A549 (cell line): Measurements from ENCODE around the gene PGAP3. TPM values are rescaled to one million over a fixed set of nuclear protein-coding genes. Genes with fewer than 3 reads are reported as not detected.

Experiments
- ATAC-seq, 2 experiments: fragments of 200-7000 bp in 1 of 2; fragments of >200 bp in 1 of 2; cut with Nextera tagmentation in 1 of 2; cut with Tn5 transposase in 1 of 2; 3 replicates each; pipeline versions ENCODE4 v1.8.0 to v1.9.1; 2018 to 2020; ENCODE audit warnings: mild to moderate bottlenecking in 1 of 2, moderate library complexity in 1 of 2
- CTCF ChIA-PET: fragments of 300-600 bp; sonication (Branson Sonifier 250); formaldehyde crosslinking; extraction: SDS; loops from one replicate; lab custom pipeline; 2021; ENCODE audit warnings: antibody characterized with exemption, inconsistent platforms; lab: Yijun Ruan, JAX
- POLR2A ChIA-PET: fragments of 350-600 bp; formaldehyde crosslinking; extraction: SDS; loops from one replicate; lab custom pipeline; 2021; ENCODE audit warnings: antibody characterized with exemption, inconsistent platforms; lab: Yijun Ruan, JAX
- DNase-seq, 2 experiments: peaks; one replicate each; pipeline versions ENCODE4 v3.0.0 to v3.0.0-alpha.2; 2011 to 2016; ENCODE audit warnings: low read depth in 1 of 2, low spot score in 1 of 2
- FAIRE-seq: peaks from 2 replicates; lab custom pipeline; 2011; peaks lifted over from hg19 to GRCh38; lab: Jason Lieb, UNC
- H3K27ac ChIP-seq, 2 experiments: fragments of >200 bp; sonication (Bioruptor Twin); formaldehyde crosslinking; 3 replicates each; pipeline ENCODE4 v1.5.1; 2016 to 2017
- H3K4me1 ChIP-seq: fragments of >200 bp; sonication (Bioruptor Twin); formaldehyde crosslinking; 3 replicates; pipeline ENCODE4 v1.6.1; 2016
- H3K4me2 ChIP-seq: fragments of >200 bp; sonication (Bioruptor Twin); formaldehyde crosslinking; 3 replicates; pipeline ENCODE4 v1.6.1; 2016
- H3K4me3 ChIP-seq: fragments of >200 bp; sonication (Bioruptor Twin); formaldehyde crosslinking; 3 replicates; pipeline ENCODE4 v1.5.1; 2016
- H3K9me3 ChIP-seq: fragments of >200 bp; sonication (Bioruptor Twin); formaldehyde crosslinking; 3 replicates; pipeline ENCODE4 v1.6.1; 2016
- CBX2 ChIP-seq: fragments of 200-600 bp; sonication (generic); IDR thresholded peaks from 2 replicates; pipeline ENCODE4 v1.6.1; 2016; ENCODE audit warnings: low read depth, mild to moderate bottlenecking, borderline replicate concordance
- CHD2 ChIP-seq: fragments of 150-350 bp; IDR thresholded peaks from 2 replicates; pipeline ENCODE4 v1.6.1; 2014; ENCODE audit warnings: low read length; ENCODE audit not compliant: partially characterized antibody
- FOXS1 ChIP-seq: fragments of 250-450 bp; sonication (Bioruptor Pico); IDR thresholded peaks from 2 replicates; pipeline ENCODE4 v1.5.0; 2020; ENCODE audit warnings: mild to moderate bottlenecking, moderate library complexity
- HDAC2 ChIP-seq: fragments of 200-600 bp; sonication (generic); IDR thresholded peaks from 2 replicates; pipeline ENCODE4 v1.6.1; 2016
- HOXA7 ChIP-seq: fragments of 250-450 bp; sonication (Bioruptor Pico); IDR thresholded peaks from 2 replicates; pipeline ENCODE4 v1.5.0; 2020; ENCODE audit warnings: mild to moderate bottlenecking, moderate library complexity
- HOXB13 ChIP-seq: fragments of 250-450 bp; sonication (Bioruptor Pico); IDR thresholded peaks from 2 replicates; pipeline ENCODE4 v1.5.0; 2020; ENCODE audit warnings: low read depth, mild to moderate bottlenecking, moderate library complexity
- NPAS2 ChIP-seq: fragments of 250-450 bp; sonication (Bioruptor Pico); IDR thresholded peaks from 2 replicates; pipeline ENCODE4 v1.8.0; 2022; ENCODE audit warnings: mild to moderate bottlenecking, moderate library complexity, borderline replicate concordance
- PHF8 ChIP-seq: fragments of 200-600 bp; sonication (generic); IDR thresholded peaks from 2 replicates; pipeline ENCODE4 v1.6.1; 2016; ENCODE audit warnings: low read depth, mild to moderate bottlenecking, antibody characterized with exemption, moderate library complexity, borderline replicate concordance
- ZFP36 ChIP-seq: fragments of 450-650 bp; IDR thresholded peaks from 2 replicates; pipeline ENCODE4 v1.6.1; 2014; ENCODE audit warnings: borderline replicate concordance; ENCODE audit not compliant: partially characterized antibody
- ZNF302 ChIP-seq: fragments of 250-450 bp; sonication (Bioruptor Pico); IDR thresholded peaks from 2 replicates; pipeline ENCODE4 v1.9.0; 2021; ENCODE audit warnings: inconsistent platforms, mild to moderate bottlenecking, moderate library complexity
- WGBS: methylation state at CpG from one replicate; pipeline ENCODE4 v1.1.6; 2017; ENCODE audit errors: missing lambda C conversion rate; 5-methylcytosine and 5-hydroxymethylcytosine counted together
- polyA plus RNA-seq, 4 experiments: library from polyadenylated mRNA; depleted of rRNA in 3 of 4; stranded (reverse); fragments of >200 nt; fragmentation: RNase III in 1 of 4; extraction: RNeasy Plus Mini Kit Qiagen cat#74134 plus additional on column Dnase treatment in 1 of 4; gene quantifications; 2 replicates in 3 of 4; 3 replicates in 1 of 4; pipeline ENCODE4 v1.2.3, GENCODE V29; 2011 to 2017
- TF ChIP-seq, protein P1 (sequence below): IDR thresholded peaks from 2 replicates; pipeline ENCODE4 v1.6.1; 2012
- TF ChIP-seq, protein P2 (sequence below): fragments of >200 bp; sonication (Bioruptor Twin); formaldehyde crosslinking; IDR thresholded peaks from 3 replicates; pipeline ENCODE4 v1.5.1; 2016
- TF ChIP-seq, protein P3 (sequence below): fragments of 250-450 bp; sonication (Bioruptor Pico); IDR thresholded peaks from 2 replicates; pipeline ENCODE4 v1.5.0; 2020; ENCODE audit warnings: low read depth, mild to moderate bottlenecking, moderate library complexity
- TF ChIP-seq, protein P4 (sequence below): fragments of 250-450 bp; sonication (Bioruptor Pico); IDR thresholded peaks from 2 replicates; pipeline ENCODE4 v1.5.0; 2021; ENCODE audit warnings: mild to moderate bottlenecking, moderate library complexity, borderline replicate concordance
- TF ChIP-seq, protein P5 (sequence below): fragments of >200 bp; sonication (Bioruptor Twin); formaldehyde crosslinking; IDR thresholded peaks from 2 replicates; pipeline ENCODE4 v1.6.1; 2016
- TF ChIP-seq, protein P6 (sequence below): fragments of 200-600 bp; sonication (generic); IDR thresholded peaks from 2 replicates; pipeline ENCODE4 v1.6.1; 2016; ENCODE audit warnings: antibody characterized with exemption, mild to moderate bottlenecking, moderate library complexity

PGAP3 gene
- polyA plus RNA-seq, 2 of the 4 experiments (the other 2 are of a cell fraction): 7.3 to 8.5 TPM

DNA sequence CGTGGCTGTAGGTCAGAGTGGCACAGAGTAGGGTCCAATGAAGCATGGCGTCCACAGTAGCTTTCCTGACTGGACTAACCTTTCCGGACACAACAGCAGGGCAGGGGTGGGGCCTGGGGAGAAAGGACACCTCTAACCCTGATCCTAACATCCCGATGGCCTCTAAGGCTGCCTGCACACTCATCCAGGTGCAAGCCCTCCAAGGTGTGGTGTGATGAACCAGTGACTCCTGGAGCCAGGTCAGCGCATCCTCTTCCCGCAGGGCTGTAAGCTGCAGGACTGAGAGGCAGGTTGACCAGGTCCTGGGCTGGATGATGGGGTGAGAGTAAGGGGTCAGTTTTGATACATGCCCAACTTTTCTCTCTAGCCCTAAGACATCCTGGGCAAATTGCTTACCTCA is 8.9 kb upstream of the PGAP3 start:
- no peak for TF ChIP-seq ZFP36
- H3K9me3 ChIP-seq: no peaks in the 10 kb centered on the region
- H3K4me3 ChIP-seq: no peak overlapping the region
- DNase-seq (no peak), FAIRE-seq (no peak), ATAC-seq (no peak)
- H3K4me1 ChIP-seq: peaks cover 28% of the 10 kb centered on the region
- H3K4me2 ChIP-seq: no peak overlapping the region
- no peak overlapping the region for H3K27ac ChIP-seq
- POLR2A ChIA-PET: interaction anchor here (1.4 kb wide), 1 partner anchor 33 kb away, joined by 8 read pairs; the partner anchor contains the start of gene MIEN1
- CTCF ChIA-PET: interaction anchor here (0.6 to 50.7 kb wide), 7 partner anchors 9 to 59 kb away, joined by 3 to 1391 read pairs (median 4); partner anchors contain the start of genes PGAP3, PNMT, PPP1R1B and STARD3
- WGBS: 78% methylated on average over 6 of the region's 6 CpGs

DNA sequence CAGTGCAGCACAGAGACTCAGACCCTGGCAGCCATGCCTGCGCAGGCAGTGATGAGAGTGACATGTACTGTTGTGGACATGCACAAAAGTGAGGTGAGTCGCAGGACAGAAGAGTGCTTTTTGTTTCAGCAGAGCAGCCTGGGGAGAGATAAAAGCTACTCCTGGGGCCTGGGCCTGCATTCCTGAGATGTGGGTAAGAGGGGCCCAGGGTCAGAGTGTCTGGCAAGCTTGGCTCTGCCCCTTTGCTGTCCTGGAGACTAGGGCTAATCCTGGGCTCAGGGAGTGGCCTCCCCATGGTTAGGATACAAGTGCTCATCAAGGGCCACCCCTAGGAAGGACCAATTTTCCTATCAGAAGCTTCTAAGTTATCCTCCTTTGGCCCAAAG is 7.2 kb upstream of the PGAP3 start:
- Histone ChIP-seq H3K4me2 (0 out of 3 replicates have a peak overlapping the region, but pooled peaks have one; percentile 0), H3K9me3 (no peaks in the 10 kb centered on the region), H3K27ac (no peak overlapping the region), H3K4me1 (peaks cover 16% of the 10 kb centered on the region), H3K4me3 (no peak overlapping the region)
- ChIA-PET CTCF (interaction anchor here (0.6 to 50.7 kb wide), 8 partner anchors 13 to 58 kb away, joined by 3 to 1391 read pairs (median 8); partner anchors contain the start of genes MIEN1, PNMT, PPP1R1B and STARD3), POLR2A (interaction anchor here (0.6 kb wide), 1 partner anchor 36 kb away, joined by 7 read pairs; no protein-coding TSS in a partner anchor)
- FAIRE-seq (no peak), DNase-seq (no peak), ATAC-seq (no peak)
- no peak for TF ChIP-seq HDAC2
- no peak for TF ChIP-seq NPAS2
- no peak for TF ChIP-seq CHD2
- no peak for TF ChIP-seq PHF8
- no peak for TF ChIP-seq ZNF302 (CRISPR knock-in tag)
- TF ChIP-seq, protein P1, sequence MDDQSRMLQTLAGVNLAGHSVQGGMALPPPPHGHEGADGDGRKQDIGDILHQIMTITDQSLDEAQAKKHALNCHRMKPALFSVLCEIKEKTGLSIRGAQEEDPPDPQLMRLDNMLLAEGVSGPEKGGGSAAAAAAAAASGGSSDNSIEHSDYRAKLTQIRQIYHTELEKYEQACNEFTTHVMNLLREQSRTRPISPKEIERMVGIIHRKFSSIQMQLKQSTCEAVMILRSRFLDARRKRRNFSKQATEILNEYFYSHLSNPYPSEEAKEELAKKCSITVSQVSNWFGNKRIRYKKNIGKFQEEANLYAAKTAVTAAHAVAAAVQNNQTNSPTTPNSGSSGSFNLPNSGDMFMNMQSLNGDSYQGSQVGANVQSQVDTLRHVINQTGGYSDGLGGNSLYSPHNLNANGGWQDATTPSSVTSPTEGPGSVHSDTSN: no peak
- TF ChIP-seq, protein P2, sequence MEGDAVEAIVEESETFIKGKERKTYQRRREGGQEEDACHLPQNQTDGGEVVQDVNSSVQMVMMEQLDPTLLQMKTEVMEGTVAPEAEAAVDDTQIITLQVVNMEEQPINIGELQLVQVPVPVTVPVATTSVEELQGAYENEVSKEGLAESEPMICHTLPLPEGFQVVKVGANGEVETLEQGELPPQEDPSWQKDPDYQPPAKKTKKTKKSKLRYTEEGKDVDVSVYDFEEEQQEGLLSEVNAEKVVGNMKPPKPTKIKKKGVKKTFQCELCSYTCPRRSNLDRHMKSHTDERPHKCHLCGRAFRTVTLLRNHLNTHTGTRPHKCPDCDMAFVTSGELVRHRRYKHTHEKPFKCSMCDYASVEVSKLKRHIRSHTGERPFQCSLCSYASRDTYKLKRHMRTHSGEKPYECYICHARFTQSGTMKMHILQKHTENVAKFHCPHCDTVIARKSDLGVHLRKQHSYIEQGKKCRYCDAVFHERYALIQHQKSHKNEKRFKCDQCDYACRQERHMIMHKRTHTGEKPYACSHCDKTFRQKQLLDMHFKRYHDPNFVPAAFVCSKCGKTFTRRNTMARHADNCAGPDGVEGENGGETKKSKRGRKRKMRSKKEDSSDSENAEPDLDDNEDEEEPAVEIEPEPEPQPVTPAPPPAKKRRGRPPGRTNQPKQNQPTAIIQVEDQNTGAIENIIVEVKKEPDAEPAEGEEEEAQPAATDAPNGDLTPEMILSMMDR: no peak
- TF ChIP-seq CBX2: no peak
- TF ChIP-seq HOXA7 (CRISPR knock-in tag): no peak
- TF ChIP-seq, protein P3, sequence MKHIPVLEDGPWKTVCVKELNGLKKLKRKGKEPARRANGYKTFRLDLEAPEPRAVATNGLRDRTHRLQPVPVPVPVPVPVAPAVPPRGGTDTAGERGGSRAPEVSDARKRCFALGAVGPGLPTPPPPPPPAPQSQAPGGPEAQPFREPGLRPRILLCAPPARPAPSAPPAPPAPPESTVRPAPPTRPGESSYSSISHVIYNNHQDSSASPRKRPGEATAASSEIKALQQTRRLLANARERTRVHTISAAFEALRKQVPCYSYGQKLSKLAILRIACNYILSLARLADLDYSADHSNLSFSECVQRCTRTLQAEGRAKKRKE (CRISPR knock-in tag): no peak
- TF ChIP-seq, protein P4, sequence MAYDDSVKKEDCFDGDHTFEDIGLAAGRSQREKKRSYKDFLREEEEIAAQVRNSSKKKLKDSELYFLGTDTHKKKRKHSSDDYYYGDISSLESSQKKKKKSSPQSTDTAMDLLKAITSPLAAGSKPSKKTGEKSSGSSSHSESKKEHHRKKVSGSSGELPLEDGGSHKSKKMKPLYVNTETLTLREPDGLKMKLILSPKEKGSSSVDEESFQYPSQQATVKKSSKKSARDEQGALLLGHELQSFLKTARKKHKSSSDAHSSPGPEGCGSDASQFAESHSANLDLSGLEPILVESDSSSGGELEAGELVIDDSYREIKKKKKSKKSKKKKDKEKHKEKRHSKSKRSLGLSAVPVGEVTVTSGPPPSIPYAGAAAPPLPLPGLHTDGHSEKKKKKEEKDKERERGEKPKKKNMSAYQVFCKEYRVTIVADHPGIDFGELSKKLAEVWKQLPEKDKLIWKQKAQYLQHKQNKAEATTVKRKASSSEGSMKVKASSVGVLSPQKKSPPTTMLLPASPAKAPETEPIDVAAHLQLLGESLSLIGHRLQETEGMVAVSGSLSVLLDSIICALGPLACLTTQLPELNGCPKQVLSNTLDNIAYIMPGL: no peak
- 80% methylated on average over 2 of the region's 2 CpGs for WGBS

DNA sequence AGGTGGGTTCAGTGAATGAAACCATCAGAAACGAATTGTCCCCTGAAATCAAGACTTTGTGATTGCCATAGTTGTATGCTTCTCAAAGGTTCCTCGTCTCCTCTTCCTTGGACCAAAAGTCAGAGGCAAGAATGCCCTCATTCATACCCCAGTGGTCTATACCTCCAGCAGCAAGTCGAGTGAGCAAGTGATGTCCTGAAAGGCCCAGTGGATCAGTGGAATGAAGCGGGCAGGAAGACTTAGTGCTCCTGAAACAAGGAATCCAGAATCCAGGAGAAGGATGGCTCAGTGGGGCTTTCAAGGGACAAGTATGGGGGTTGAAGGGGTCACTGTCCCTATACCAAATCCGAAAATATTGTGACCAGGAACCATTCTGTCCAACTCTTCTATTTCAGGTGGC is 6.7 kb upstream of the PGAP3 start:
- CTCF ChIA-PET: interaction anchor here (0.6 to 50.7 kb wide), 6 partner anchors 16 to 57 kb away, joined by 4 to 1391 read pairs (median 10); partner anchors contain the start of genes MIEN1, PNMT, PPP1R1B and STARD3
- no peak for ATAC-seq
- TF ChIP-seq HOXB13: no peak
- TF ChIP-seq, protein P4: no peak
- TF ChIP-seq, protein P5, sequence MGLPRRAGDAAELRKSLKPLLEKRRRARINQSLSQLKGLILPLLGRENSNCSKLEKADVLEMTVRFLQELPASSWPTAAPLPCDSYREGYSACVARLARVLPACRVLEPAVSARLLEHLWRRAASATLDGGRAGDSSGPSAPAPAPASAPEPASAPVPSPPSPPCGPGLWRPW: no peak
- TF ChIP-seq, protein P6, sequence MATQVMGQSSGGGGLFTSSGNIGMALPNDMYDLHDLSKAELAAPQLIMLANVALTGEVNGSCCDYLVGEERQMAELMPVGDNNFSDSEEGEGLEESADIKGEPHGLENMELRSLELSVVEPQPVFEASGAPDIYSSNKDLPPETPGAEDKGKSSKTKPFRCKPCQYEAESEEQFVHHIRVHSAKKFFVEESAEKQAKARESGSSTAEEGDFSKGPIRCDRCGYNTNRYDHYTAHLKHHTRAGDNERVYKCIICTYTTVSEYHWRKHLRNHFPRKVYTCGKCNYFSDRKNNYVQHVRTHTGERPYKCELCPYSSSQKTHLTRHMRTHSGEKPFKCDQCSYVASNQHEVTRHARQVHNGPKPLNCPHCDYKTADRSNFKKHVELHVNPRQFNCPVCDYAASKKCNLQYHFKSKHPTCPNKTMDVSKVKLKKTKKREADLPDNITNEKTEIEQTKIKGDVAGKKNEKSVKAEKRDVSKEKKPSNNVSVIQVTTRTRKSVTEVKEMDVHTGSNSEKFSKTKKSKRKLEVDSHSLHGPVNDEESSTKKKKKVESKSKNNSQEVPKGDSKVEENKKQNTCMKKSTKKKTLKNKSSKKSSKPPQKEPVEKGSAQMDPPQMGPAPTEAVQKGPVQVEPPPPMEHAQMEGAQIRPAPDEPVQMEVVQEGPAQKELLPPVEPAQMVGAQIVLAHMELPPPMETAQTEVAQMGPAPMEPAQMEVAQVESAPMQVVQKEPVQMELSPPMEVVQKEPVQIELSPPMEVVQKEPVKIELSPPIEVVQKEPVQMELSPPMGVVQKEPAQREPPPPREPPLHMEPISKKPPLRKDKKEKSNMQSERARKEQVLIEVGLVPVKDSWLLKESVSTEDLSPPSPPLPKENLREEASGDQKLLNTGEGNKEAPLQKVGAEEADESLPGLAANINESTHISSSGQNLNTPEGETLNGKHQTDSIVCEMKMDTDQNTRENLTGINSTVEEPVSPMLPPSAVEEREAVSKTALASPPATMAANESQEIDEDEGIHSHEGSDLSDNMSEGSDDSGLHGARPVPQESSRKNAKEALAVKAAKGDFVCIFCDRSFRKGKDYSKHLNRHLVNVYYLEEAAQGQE: no peak
- no peak for TF ChIP-seq FOXS1 (CRISPR knock-in tag)
- TF ChIP-seq, protein P2: no peak

More for the DNA sequence above, 6.7 kb upstream of the PGAP3 start:
- POLR2A ChIA-PET: no interaction called here
- Histone ChIP-seq H3K27ac (no peak overlapping the region), H3K9me3 (no peaks in the 10 kb centered on the region), H3K4me3 (no peak overlapping the region), H3K4me2 (no peak overlapping the region), H3K4me1 (peaks cover 16% of the 10 kb centered on the region)
- DNase-seq: no peak
- no peak for FAIRE-seq
- 69% methylated on average over 5 of the region's 5 CpGs for WGBS
